ENCODE data around the gene BICDL1.

The BICDL1 gene

GRCh38 chr12:120079411-120080400, 90.7 kb downstream of the BICDL1 start:
- DNase-seq (ENCODE audit: low spot score): peak; percentile 93

GRCh38 chr12:120081641-120082040, 92.6 kb downstream of the BICDL1 start:
- DNase-seq (ENCODE audit: low spot score): no peak

- DNase-seq (ENCODE audit: low spot score): no peak
Measured at GRCh38 chr12:120085920-120086645, 97.0 kb downstream of the BICDL1 start.

GRCh38 chr12:120086801-120087621, 98.0 kb downstream of the BICDL1 start:
- peak; percentile 99 for DNase-seq (ENCODE audit: low spot score)

GRCh38 chr12:120089105-120089504, 100.1 kb downstream of the BICDL1 start:
- no peak for DNase-seq (ENCODE audit: low spot score)

- no peak for DNase-seq (ENCODE audit: low spot score)
Measured at GRCh38 chr12:120089796-120090195, 100.8 kb downstream of the BICDL1 start.

- no peak for DNase-seq (ENCODE audit: low spot score)
Measured at GRCh38 chr12:120090206-120090605, 101.2 kb downstream of the BICDL1 start.

- no peak for DNase-seq (ENCODE audit: low spot score)
Measured at GRCh38 chr12:120090626-120091295, 101.7 kb downstream of the BICDL1 start.

- no peak for DNase-seq (ENCODE audit: low spot score)
Measured at GRCh38 chr12:120091371-120092090, 102.5 kb downstream of the BICDL1 start.

- no peak for DNase-seq (ENCODE audit: low spot score)
Measured at GRCh38 chr12:120092551-120093335, 103.7 kb downstream of the BICDL1 start.

GRCh38 chr12:120093336-120093591, 104.2 kb downstream of the BICDL1 start:
- no peak for DNase-seq (ENCODE audit: low spot score)

- DNase-seq (ENCODE audit: low spot score): no peak
Measured at GRCh38 chr12:120093592-120094355, 104.7 kb downstream of the BICDL1 start.

- no peak for DNase-seq (ENCODE audit: low spot score)
Measured at GRCh38 chr12:120094485-120094884, 105.4 kb downstream of the BICDL1 start.

GRCh38 chr12:120095331-120095730, 106.3 kb downstream of the BICDL1 start:
- DNase-seq (ENCODE audit: low spot score): no peak

- no peak for DNase-seq (ENCODE audit: low spot score)
Measured at GRCh38 chr12:120095736-120096135, 106.7 kb downstream of the BICDL1 start.

- no peak for DNase-seq (ENCODE audit: low spot score)
Measured at GRCh38 chr12:120096671-120097202, 107.7 kb downstream of the BICDL1 start.

GRCh38 chr12:120098756-120099470, 109.9 kb downstream of the BICDL1 start:
- no peak for DNase-seq (ENCODE audit: low spot score)

GRCh38 chr12:120099738-120100137, 110.7 kb downstream of the BICDL1 start:
- DNase-seq (ENCODE audit: low spot score): no peak

- no peak for DNase-seq (ENCODE audit: low spot score)
Measured at GRCh38 chr12:120100630-120101029, 111.6 kb downstream of the BICDL1 start.
